HG02870 (cell line): ENCODE data around the gene ATG16L2.
A peak's percentile ranks its signal among the peaks of the same experiment; 100 is the strongest.
"Not testable (repeated sequence)": the region's sequence is repeated elsewhere in the genome, so short reads cannot be mapped to it uniquely, and the experiment has no call there.

Experiments used
- ATAC-seq: cut with Tn5 transposase; IDR thresholded peaks from one replicate; pipeline ENCODE4 v1.9.1; 2021; ENCODE audit warnings: mild to moderate bottlenecking, moderate library complexity; ENCODE audit not compliant: unreplicated experiment

The ATG16L2 gene

DNA sequence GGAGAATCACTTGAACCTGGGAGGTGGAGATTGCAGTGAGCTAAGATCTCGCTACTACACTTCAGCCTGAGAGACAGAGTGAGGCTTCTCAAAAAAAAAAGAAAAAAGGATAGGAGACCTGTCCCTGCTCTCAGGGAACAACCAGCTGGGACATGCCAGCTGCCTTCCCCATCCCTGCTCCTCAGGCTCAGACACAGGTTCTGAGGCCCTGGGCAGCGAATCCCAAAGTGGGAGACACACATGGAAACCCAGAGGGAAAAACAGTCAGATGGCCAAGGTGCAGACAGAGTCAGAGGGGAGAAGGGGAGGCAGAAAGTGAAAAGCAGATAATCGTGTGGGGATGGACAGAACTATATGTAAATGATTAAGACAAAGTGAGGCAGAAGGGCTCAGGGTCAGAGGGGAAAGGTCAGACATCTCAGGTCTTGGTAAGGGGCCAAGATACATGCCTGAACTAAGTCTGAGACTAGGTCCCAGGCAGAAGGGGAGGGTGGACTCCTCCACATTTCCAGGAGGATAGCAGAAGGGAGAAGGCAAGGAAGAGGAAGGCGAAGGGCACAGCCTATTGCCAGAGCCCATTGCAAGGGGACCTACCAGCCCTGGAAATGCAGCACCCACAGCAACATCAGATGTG, 34.6 kb upstream of the ATG16L2 start:
- no peak for ATAC-seq

DNA sequence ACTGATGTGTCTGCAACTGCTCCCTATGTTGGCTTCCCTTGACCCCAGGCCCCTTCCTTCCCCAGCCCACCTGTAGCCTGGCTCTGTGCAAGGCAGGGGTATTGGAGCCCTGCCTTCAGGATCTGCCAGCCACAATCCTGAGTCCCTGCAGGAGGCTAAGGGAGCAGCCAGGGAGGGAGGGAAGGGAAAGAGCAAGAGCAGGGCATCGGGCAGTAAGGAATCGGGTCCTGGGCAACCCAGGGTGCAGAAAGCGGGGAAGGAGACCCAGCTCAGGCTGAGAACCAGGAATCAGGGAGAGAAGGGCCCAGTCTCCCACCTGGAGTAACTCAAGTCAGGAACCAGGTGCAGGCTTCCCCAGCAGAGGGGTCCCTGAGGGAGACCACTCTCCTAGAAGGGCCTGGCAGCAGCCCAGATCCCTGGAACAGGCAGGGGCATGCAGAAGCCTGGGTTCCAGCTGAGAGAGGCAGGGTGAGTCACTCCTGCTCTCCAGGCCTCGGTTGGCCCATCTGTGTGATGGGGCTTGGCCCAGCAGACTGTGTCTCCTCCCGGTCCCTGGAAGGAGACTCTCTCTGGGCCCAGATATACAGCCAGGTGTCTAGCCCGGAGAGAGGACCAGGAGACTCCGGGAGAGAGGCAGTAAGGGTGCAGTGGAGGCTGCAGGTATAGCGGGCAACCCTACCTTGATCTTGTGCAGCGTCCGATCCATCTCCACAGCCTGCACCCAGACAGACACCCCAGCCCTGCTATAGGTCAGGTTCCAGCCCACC, 33.7 kb upstream of the ATG16L2 start:
- no peak for ATAC-seq

DNA sequence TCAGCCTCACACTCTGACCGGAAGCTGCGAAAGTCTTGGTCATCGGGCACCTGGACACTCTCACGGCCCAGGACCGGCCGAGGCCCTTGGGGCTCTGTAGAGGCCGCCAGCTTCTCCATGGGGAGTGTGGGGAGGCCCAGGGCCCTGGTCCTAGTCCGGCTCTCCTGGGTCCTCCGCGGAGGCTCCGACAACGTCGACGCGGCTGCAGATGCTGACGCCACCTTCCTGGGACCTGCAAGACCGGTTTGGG, 33.2 kb upstream of the ATG16L2 start:
- ATAC-seq = no peak

- no peak for ATAC-seq
Observed at GRCh38 chr11:72781313-72782080, 32.7 kb upstream of the ATG16L2 start.

GRCh38 chr11:72782081-72782920, 31.9 kb upstream of the ATG16L2 start:
- no peak for ATAC-seq

GRCh38 chr11:72783144-72783905, 30.9 kb upstream of the ATG16L2 start:
- no peak for ATAC-seq

- no peak for ATAC-seq
Observed at GRCh38 chr11:72784662-72785061, 29.5 kb upstream of the ATG16L2 start.

GRCh38 chr11:72786305-72787215, 27.7 kb upstream of the ATG16L2 start:
- no peak for ATAC-seq

- no peak for ATAC-seq
Observed at GRCh38 chr11:72787216-72788104, 26.8 kb upstream of the ATG16L2 start.

GRCh38 chr11:72788241-72788640, 26.0 kb upstream of the ATG16L2 start:
- ATAC-seq = no peak

DNA sequence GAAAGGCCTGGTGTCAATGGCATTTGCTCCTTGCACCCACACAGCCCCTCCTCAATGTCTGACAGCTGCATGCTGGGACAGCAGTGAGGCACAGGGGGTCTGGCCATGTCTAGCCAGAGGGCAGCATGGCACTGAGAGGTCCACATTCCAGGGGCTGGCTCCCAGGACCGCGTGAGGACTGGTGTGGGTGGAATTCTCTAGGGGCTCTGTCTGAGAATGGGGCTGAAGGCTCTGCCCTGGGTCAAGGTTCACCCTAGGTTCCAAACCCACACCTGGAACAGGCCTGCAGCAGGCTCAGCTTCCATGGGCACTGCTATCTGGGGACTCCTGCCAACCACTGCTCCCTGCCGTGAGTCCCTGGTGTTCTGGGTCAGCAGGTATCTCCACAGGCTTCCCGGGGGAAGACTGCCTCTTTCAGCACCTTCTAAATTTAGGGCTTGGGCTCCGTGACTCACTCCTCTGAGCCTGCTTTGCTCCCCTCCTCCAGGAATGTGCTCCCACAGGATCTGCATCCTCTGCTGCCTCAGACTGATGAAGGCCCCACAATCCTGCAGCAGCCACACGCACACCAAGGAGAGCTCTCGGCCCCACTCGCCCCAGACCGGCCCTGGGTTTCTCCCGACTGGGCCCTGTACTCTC, 24.6 kb upstream of the ATG16L2 start:
- ATAC-seq = no peak

DNA sequence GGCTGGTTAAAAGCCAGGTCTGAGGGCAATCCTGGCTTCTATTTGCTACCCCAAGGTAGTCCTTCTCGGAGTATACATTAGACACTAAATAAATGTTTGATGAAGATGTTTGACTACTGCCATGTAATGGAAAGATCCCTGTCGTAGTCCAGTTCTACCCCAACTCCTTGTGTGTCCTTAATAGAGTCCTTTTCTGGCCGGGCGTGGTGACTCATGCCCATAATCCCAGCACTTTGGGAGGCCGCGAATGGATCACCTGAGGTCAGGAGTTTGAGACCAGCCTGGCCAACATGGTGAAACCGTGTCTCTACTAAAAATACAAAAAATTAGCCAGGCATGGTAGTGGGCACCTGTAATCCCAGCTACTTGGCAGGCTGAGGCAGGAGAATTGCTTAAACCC, 23.0 kb upstream of the ATG16L2 start:
- ATAC-seq = not testable (repeated sequence)

DNA sequence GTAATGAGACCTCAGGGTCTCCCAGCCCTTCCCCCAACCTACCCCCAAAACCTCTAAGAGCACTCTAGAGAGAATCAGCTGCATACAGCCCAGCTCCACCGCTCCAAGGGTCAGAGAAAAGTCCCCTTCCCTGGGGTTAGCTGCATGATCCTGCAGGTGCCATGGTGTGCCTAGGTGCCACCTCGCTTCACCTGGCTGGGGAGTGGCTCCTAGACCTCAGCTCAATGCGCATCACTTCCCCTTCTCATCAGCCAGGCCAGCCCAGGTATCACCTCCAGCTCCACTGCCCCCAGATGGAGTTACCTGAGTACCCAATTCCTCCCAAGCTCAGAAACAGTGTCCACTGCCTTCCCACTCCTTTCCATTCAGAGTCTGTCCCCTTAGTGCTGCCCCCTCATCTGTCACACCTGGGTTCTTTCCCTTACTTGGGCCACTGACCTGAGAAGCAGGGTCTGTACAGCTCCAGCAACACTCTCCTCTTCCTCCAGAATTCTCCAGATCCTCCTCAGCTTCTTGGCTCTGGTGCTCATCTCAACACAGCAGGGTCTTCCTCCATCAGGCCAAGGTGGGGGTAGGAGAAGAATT, 21.7 kb upstream of the ATG16L2 start:
- no peak for ATAC-seq

DNA sequence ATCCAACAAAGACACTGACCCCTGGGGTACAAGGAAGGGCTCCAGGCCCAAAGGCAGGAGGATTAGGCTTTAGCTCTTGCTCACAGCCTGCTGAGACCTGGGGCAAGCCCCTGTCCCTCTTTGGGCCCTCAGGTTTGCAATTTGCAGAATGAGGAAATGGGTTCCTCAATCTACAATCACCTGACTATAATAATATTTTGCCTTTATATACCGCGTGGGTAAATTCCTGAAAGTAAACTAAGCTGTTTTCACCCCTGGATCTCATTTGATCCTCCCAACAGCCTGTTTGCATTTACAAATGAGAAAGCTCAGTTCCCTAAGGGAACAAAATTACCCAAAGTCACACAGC, 21.2 kb upstream of the ATG16L2 start:
- no peak for ATAC-seq

DNA sequence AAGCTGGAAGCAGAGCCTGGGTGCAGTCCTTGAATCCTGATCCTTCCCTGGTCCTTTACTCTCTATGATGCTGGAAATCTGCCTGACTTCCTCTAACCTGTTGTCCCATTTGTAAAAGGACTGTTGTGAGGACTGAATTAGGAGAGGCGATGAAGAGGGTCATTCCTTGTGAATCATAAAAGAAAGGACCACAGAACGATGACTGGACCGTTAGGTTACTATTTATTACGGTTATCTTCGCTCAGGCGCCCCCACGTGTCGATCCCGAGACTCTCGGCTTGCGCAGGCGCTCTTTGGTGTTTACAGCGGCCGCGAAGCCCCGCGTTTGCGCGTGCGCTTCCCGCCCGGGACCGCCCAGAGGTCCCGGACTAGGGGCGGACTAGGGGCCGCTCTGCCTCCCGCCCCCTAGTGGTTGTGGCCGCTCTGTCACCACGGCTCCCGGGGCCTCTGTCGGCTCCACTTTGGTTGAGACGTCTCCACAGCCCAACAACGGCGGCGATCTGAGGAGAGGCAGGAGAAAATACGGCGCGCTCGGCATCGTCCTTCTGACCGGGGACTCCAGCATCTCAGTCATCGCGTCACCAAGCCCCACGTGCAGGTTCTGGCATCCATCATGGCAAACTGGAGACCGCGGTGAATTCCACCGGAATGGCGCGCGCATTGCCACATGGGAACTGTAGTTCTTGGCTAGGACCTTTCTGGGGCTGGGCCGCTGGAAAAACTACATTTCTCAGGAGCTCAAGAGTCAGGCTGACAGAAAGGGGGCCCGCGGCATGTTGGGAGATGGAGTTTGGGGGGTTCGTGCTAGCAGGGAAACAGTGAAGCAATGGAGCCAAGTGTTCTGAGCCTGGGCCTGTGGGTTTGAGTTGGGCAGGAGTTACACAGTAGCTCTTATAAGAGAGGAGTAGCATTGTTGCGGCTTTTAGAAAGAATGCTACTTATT, 20.5 kb upstream of the ATG16L2 start, which contains the start of gene STARD10:
Gene STARD10, minus strand, starts transcription at position 623 of the 943 bp plus-strand sequence. CDS start 12,866 bp downstream, outside the sequence.
- ATAC-seq = peak; percentile 83

DNA sequence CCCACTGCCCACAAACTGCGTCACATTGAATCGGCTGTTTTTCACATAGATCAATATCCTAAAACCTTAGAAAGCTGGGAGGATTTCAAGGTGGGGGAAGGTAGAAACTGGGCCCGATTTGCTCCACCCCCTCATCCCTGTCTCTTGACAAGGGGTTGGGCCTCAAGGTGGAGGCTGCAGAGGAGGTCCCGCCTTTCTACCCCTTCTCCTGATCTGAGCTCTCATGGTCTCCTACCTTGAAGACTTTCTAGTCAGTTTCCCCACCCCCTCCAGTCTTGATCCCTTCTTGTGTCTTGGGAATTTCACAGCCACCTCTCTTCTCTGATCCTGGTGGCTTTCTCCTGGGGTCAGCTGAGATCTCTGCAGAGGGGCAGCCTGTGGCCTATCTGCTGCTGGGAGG, 15.8 kb upstream of the ATG16L2 start:
- ATAC-seq = no peak
